NOMO-1 treated with dmso at 0.1 percent for 144 hours (cell line): Measurements from ENCODE around the gene DCTN1.

Experiments
- DNase-seq: peaks from one replicate; lab custom pipeline; 2025; ENCODE audit not compliant: unreplicated experiment; lab: John Stamatoyannopoulos, UW

The DCTN1 gene

DNA sequence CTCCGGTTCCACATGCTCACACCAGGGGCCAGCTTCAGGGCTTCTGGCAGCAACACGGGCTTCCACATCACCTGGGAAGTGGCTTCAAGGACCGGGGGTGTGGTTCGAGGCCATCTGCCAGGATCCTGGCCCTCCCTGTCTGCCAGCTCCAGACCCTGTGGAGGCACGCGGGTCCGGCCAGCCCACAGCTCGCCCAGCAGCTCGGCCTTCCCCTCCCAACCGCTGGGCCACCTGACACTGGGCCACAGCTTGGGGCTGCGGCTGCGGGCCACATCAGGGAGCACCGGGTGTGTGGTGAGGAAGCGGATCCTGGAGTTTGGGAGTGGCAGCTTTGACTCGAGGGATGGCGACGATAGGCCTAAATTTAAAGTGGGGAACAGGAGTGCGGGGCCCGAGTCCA, 34.3 kb upstream of the DCTN1 start:
- no peak for DNase-seq

DNA sequence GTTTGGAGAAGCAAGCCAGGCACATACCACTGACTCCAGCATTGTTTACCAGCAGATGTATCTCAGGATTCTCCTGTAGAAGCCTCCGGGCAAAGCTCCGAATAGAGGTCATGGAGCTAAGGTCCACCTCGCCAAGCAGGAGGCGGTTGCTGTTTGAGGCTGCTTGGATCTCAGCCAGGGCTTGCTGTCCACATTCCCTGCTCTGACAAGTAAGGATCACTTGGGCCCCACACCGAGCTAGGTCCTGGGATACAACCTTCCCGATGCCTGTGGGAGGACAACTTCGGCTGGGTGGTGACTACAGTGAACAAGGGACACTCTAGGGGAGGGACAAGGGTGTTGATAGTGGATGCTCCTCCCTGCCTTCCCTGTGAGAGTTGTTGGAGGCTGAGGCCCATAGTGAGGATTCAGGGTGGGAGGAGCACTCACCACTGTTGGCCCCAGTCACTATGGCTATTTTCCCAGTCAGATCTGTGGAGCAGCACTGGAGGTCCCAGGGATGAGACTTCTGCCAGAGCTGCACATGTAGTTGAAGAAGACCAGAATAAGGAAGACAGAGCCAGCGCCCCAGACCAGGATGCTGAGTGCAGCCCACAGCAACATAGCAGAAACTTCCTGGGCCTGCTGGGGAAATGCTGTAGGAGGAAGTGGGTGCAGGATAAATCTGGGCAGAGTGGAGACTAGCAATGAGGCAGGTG, 33.0 kb upstream of the DCTN1 start:
- DNase-seq, result no peak

DNA sequence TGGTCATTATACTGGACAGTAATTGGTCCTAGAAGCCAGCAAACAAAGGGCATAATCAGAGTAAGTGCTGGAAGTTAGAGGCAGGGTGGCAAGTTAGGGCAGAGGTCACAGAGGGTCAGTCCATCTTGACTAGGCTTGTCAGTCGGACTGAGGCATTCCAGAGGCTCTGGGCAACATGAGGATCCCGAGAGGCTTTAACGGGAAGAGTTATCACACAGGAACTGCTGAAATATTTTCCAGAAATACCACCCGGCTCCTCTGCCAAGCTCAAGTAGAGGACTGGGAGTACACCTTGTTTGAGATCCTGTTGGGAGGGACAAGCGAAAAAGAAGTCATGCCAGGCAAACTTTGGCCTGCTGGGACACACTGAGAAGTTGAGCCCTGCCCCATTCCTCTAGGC, 27.6 kb upstream of the DCTN1 start:
- DNase-seq, result no peak

DNA sequence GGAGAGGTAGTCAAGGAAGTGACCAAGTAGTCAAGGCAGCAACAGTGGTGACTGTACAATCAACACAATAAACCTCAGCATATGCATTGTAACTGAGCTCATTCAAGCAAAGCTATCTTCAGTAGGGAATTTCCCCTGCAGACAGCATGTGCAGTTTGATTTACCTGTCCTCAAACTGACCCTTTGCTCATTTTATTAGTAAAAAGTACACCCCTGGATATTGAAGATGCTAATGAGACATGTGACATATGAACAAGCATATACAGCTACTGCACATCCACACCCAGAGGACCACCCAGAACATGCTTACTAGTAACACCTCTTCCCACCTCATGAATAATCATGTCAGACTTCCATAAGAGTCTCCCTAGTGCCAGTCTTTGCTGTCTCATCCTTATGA, 25.9 kb upstream of the DCTN1 start:
- DNase-seq, result no peak

DNA sequence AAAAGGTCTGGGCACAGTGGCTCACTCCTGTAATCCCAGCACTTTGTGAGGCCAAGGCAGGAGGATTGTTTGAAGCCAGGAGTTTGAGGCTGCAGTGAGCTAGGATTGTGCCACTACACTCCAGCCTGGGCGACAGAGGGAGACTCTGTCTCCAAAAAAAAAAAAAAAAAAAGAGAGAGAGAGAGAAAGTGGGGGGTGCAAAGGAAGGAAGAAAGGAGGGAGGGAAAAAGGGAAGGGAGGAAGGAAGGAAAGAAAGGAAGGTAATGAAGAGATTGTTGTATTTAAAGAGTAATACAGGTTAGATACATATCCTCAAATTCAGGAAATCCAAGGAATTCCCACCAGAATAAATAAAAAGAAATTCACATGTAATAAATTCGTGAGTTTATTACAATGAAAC, 21.8 kb upstream of the DCTN1 start:
- DNase-seq, result no peak

DNA sequence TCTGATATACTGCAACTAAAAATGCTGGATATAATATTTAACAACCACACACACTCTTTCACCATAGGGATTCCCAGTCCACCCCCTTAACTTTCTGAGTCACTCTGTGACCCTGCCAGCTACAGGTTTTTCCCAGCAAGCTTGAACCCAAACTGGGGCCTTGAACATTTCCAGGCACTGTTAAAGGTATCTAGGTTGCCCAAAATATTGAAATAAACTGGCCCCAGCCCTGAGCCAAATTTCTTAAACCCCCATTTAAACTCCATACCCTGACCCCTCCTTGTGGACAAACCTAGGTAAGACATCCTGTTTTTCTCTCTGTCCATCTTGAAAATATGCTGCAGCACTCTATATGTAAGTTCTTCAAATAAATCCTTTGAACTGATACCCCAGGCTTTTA, 19.7 kb upstream of the DCTN1 start:
- DNase-seq, result peak; percentile 11

DNA sequence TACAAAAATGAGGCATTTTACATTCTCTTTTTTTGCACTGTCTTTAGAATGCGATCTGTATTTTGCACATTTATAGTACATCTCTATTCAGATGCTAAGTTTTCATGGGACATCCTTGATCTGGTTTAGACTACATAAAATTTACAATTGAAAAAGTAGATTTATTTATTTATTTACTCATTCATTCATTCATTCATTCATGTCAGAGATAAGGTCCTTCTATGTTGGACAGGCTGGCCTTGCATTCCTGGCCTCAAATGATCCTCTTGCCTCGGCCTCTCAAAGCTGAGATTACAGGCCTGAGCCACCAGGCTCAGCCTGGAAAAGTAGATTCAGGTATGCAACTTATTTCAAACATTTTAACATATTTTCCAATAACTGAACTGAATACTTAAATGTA, 16.0 kb upstream of the DCTN1 start:
- no peak for DNase-seq

DNA sequence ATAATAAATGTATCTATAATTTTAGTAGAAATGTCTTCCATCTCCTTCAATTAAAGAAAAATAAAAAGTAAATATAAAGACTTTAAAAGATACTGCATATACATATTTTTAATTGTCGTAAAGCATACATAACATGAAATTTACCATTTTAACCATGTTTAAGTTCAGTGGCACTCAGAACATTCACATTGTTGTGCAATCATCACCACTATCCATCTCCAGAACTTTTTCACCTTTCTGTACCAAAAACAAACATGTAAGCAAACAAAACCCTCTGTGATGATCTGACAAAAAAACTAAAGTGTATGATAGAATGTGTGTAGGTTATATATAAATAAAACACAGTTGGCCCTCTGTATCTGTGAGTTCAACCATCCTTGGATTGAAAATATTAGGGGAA, 13.4 kb upstream of the DCTN1 start:
- DNase-seq, result no peak

DNA sequence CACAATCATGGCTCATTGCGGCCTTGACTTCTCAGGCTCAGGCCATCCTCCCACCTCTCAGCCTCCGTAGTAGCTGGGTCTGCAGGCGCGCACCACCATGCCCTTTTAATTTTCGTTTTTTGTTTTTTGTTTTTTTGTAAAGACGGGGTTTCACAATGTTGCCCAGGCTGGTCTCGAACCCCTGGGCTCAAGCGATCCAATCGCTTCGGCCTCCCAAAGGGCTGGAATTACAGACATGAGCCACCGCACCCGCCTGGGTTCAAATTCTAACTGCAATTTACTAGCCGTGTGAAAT, 12.3 kb upstream of the DCTN1 start:
- DNase-seq, result no peak

DNA sequence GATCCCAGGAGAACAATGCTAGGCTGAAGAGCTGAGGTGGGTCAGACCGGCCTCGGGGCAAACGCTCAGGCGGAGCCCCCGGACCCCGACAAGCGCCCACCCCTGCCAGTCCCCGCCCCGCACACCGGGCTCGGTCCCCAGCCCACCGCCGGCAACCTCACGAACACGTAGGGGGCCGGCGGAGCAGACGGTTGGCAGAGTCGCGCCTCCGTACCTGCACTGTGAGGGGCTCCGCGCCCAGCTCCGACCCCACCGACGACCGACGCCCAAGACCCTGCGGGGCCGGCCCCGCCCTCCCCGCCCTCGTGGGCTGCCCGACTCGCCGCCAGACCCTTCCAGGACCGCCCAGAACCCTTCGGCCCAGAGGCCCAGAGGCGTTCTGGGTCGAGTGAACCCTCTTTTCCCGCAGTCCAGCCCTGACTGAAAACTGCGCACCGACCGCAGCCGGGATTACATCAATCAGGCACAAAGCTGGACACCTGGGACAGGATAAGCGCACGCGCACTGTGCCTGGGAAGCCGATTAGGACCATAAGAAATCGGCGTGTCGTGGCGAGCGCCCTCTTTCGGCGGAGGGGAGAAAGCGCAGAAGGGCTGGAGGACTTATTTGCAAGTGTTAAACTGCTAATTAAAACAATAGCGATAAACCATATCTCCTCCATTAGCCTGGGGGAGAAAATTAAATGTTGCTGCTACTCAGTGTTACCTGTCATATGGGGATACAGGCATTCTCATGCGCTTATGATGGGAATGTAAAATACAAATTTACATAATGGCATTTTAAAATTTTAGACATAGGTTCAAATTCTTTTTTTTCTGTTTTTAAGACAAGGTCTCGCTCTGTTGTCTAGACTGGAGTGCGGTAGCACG, 11.7 kb upstream of the DCTN1 start:
- DNase-seq, result peak; percentile 92

DNA sequence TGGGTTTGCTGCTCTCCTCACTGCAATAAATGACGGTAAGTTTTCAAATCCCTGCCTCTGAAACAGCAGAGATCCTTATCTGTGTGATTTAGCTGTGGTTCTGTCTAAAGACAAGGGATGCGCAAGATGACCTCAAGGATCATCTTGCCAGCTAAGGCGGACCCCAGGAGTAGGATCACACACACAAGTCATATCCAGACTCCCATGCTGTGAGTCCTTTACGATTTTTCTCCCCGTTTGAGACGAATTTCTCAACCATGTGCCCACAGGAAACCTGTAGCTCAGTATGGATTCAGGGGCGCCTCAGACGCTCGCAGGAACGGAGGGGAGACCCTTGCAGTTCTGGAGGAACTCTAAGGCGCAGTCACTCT, 11.1 kb upstream of the DCTN1 start:
- no peak for DNase-seq

DNA sequence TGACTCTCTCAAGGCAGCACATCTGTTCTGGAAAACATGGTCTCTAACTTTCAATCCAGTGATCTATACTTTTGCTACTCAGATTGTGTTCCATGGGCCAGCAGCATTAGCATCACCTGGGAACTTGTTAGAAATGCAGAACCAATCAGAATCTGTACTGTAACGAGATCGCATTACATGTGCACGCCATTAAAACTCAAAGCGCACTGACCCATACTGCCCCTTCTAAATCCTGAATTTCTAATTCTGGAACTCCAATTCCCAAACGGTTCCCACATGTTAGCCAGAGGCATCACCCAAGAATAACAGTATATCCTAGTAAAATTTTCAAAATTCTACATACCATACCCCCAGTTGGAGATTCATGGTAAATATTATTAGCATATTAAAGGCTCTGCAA, 10.5 kb upstream of the DCTN1 start:
- DNase-seq, result no peak

DNA sequence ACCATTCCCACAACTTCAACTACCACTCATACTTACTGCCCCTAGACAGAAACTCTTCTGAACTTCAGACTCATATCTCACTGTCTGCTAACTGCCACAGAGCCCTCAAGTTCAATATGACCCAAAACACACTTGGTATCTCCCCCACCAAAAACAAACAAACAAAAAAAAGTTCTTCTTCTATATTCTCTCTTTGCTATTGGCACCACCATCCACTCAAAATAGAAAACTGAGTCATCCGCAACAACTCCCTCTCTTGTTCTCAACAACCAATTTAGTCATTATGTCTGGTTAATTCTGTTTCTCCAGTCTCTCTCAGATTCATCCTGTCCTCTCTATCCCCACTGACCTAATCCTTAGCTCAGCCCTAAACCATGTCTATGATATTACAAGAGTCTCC, 7.2 kb upstream of the DCTN1 start:
- DNase-seq, result no peak

DNA sequence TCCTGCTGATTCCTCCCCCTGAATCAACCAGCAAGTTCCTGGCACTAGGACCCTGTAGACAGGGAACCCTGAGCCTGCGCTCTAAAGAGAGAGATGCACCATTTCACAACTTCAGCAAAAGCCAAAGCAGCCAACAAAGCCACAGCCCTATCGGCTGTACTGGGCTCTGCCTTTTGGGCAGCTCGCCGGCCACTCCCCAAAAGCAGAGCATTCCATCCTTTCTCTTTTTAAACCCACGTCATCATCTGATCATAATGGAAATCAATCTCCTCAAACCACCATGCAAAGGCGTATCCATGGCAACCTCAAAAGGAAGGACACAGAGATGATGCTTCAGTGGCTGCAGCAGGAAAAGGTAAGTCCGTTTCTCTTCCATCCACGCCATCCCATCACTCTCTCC, 5.3 kb upstream of the DCTN1 start:
- DNase-seq, result no peak

DNA sequence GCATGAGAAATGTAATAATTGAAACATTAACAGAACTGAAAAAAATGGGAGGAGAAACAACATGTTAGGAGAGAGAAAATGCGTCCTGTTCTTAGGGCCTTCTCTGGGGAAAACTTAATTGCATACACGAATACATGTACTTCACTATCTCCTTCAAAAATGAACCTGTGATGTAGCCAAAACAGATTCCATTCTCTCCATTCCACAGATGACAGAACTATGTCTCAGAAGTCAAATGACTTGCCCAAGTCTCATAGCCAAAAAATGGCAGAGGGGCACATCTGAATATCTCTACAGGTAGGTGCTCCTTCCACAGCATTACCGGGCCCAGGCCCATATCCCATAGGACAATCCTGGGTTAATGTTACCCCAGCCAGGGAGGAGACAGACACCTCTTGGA, 3.9 kb upstream of the DCTN1 start:
- no peak for DNase-seq

DNA sequence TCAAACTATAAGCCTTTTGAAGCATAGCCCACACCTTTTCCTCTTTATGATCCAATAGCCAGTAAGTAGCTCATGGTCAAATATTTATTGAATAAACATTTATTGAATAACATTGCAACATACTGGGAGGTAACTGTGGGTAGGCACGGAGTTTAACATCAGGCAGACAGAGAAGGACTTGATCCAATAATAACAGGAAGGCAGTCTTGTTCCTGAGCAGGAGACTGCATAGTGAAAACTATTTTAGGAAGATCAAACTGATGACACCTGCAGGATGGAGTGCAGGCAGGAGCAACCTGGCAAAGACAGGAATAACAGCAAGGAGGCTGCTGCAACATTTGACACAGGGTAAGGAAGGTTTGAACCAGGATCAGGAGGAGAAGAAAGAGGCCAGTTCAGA, 3.1 kb upstream of the DCTN1 start:
- no peak for DNase-seq

DNA sequence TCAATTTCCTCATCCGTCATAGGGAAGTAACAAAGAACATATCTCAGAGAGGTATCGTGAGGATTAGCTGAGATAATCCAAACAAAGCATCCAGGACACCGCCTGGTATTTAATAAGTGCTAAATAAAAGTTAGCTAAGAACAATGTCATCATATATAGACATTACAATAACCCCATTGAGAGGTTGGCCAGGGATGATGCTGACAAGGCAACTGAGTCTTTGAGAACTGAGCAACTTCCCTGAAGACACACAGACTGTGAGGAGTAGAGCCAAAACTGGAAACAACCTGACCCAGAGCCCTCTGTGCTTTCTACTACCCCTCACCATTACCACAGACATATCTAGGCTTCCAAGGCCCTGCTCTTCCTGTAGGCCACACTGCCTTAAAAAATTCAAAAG, 1.6 kb upstream of the DCTN1 start:
- DNase-seq, result no peak

DNA sequence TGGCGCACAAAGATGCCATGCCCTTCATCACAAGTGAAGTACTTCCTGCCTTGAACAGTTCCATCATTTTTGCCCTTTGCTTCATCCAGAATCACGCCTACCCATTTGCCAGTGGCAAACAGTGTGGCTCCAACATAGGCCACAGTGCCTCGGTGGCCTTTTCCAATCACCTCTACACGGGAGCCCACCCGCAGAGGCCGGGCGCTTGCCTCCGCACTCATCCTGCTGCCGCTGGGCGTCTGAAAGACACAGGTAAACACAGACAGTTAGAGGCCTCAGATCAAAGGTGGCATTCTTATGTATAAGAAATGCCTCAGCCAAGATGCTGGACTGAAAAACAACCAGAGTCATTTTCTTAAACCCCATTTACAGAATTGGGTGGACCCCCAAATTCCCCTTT, 2.1 kb downstream of the DCTN1 start:
- DNase-seq, result no peak

DNA sequence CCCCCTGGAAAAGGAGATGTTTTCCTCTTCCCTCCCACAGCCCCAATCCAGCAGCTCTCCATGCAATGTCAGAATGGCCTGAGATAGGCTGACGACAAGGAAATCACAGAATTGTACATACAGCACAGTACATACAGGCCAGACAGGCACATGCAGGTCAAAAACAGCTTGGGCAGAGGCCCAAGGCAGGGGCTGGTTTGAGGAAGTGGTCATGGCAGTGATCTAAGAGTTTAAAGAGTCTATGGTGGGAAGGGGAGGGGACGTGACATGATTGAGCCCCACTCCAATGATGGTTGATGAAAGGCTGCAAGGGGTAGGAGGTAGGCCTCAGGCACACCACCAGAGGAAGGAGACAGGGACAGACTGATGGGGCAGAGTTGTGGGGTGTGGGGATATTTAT, 4.3 kb downstream of the DCTN1 start:
- peak; percentile 2 for DNase-seq

DNA sequence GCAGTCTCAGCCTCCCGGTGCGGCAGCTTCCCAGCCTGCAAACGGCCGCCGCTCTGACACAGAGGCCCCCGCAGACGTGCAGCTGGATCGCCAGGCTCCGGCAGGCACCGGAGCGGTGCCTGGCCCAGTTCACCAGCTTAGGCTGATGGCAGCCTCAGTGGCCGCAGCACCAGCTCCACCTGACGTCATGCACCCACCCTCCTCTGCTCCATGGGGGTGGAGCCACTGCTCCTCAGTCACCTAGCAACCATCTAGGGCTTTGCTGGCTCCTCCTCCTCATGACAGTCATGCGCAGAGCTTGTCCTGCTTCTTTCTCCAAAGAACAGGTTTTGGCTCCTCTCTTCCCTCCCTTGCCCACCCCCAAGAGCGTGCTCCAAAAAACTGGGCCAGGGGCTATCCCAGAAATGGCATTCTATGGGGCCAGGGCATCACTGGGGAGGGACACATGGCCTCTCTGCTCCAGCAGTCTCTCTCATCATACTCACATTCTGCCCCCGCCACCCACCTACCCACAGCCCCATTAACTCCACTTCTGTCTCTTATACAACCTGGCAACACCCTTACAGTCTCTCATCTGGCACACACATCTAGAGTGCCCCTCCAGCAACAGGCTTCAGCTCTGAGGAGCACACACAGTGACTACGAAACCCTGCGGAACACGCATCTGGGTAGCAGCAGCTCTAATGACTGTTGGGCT, 5.5 kb downstream of the DCTN1 start:
- DNase-seq, result no peak

DNA sequence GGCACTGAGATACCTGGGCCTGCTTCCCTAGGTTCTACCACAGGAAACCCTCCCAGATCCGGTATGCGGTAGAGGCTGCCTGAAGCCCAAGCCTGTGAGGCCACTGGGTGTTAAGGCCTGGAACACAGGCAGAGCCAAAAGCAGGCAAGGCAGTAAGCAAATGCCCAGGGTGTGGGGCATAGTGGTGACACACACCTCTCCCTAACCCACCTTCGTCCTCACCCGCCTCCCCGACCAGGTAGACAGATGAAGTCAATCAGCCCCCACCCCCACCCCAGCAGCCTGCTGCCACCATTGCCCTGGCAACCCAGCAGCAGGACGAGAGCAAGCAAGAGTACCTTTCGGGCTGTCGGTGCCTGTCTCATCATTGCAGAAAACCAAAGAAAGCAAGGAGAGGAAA, 6.1 kb downstream of the DCTN1 start:
- DNase-seq, result no peak

DNA sequence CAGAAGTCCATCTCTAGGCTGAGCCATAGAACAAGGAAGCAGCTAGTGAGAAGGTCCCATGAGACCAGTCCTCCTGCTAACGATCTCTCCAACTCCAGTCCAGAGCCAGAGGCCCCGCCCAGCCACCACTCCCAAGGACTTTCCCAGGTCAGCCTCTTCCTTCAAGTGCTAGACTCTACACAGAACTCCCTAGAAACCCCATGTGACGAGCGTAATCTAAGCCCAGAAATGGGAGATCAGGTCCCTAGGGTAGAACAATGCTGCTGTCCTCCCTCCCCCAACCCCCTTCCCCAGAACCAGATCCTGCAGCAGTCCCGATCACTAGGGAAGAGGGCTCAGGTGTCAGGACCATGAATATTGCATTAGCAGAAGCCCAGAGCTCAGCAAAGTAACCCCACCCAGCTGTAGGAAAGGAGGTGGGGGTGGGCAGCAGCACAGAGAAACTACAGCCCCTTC, 6.9 kb downstream of the DCTN1 start:
- DNase-seq, result no peak
